Ovary (tissue), 9 donors: Measurements from ENCODE around the gene POLR2J. TPM values are rescaled to one million over a fixed set of nuclear protein-coding genes. Genes with fewer than 3 reads are reported as not detected.
A peak's percentile ranks its signal among the peaks of the same experiment; 100 is the strongest.
"Not testable (repeated sequence)": the region's sequence is repeated elsewhere in the genome, so short reads cannot be mapped to it uniquely, and the experiment has no call there.

ENCODE experiments used
- DNase-seq, 5 donors: peaks; one replicate each; pipeline ENCODE4 v3.0.0-alpha.2; 2019 to 2020
- H3K27ac ChIP-seq, 2 donors: fragments of 200-600 bp; one replicate each; pipeline versions ENCODE4 v1.5.1 to v1.8.0; 2019 to 2022
- H3K27me3 ChIP-seq: fragments of 200-600 bp; one replicate; pipeline ENCODE4 v1.8.0; 2022
- H3K36me3 ChIP-seq: fragments of 200-600 bp; sonication (generic); one replicate; pipeline ENCODE4 v1.5.1; 2019
- H3K4me1 ChIP-seq: one replicate; pipeline ENCODE4 v1.8.1; 2013; ENCODE audit warnings: mild to moderate bottlenecking, moderate library complexity; ENCODE audit not compliant: insufficient read depth
- H3K4me3 ChIP-seq: fragments of 200-600 bp; sonication (generic); one replicate; pipeline ENCODE4 v1.5.1; 2017
- H3K9me3 ChIP-seq, 2 donors: fragments of 200-600 bp in 1 of 2; sonication (generic) in 1 of 2; one replicate each; pipeline versions ENCODE4 v1.5.1 to v1.8.1; 2013 to 2019; ENCODE audit warnings: mild to moderate bottlenecking in 1 of 2, moderate library complexity in 1 of 2
- WGBS, 3 donors: extraction: QIAGEN DNeasy Blood & Tissue Kit in 1 of 3; methylation state at CpG; one replicate each; pipeline versions ENCODE4 v1.1.5 to v1.1.7; 2013 to 2017; 5-methylcytosine and 5-hydroxymethylcytosine counted together
- intact Hi-C, 4 donors: fragments of 100-400 bp; cut with DNase I; formaldehyde crosslinking; loops; one replicate each; pipeline versions ENCODE4 v1.11.0 to v1.15.1; 2022 to 2023
- polyA plus RNA-seq, 2 donors: library from polyadenylated mRNA; stranded (reverse); fragments of 200-250 nt in 1 of 2; fragments of 350-450 nt in 1 of 2; fragmentation: Illumina TruSeq in 1 of 2; extraction: RNeasy Lipid Tissue Mini Kit (QIAGEN cat#74804) in 1 of 2; gene quantifications; one replicate each; pipeline ENCODE4 v1.2.3, GENCODE V29; 2013 to 2014
- total RNA-seq, 7 donors: library from RNA; depleted of rRNA in 2 of 7; stranded (reverse); fragments of >200 nt in 2 of 7; fragmentation: NEBNext Ultra II Directional in 3 of 7; extraction: Animal tissue kit (Norgen Biotek cat#: 25700) in 3 of 7; gene quantifications; one replicate each; pipeline versions ENCODE4 v1.1.0 to v1.2.4, GENCODE V29; 2016 to 2023
- TF ChIP-seq, protein P1 (sequence below), 3 donors: fragments of 450-650 bp in 2 of 3; fragments of 200-600 bp in 1 of 3; IDR thresholded peaks; one replicate each; pipeline versions ENCODE4 v1.5.1 to v1.8.0; 2016 to 2022; ENCODE audit warnings: antibody characterized with exemption in 3 of 3, mild to moderate bottlenecking in 1 of 3
- donor health status: DM: no; HTN: no; CAD: no; lungs with moderate emphysema.
- donor health status: DM: no; HTN: no; CAD: no.
- donor health status: Bipolar disorder and iron deficiency.
- donor health status: DM: yes; HTN: yes; CAD: no.
- donor health status: DM: no; HTN: no; CAD: no.
- donor health status: DM: yes; HTN: yes; CAD: no.

Gene POLR2J
- total and polyA plus RNA-seq, 9 donors: 17.7 to 77.1 (median 41.9) TPM

DNA sequence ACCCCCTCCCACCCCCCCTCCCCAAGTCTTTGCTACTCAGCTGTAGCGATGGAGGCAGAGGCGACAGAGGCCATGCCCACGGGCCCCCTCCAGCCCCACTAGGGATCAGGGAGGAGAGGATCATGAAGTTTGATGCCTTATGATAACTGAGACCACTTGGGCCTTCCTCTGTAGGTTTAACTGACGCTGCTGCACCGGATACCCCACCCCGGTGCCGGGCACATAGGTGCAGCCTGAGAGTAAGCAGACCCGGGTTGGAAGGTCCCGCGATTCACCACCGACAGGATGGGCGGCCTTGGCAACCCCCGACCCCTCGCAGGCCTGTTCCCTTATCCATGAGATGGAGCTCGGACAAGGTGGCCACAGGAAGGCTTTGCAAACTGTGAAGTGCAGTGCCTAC lies 15.3 kb upstream of the POLR2J start:
- DNase-seq: peak in 2 of 5 donors; percentile 9 to 19
- 84 to 100% methylated on average over 2 to 8 of the region's 15 CpGs; no CpG with 5 or more reads in 1 of the 3 donors for WGBS, 3 donors
- not testable (repeated sequence) for H3K4me3 ChIP-seq

DNA sequence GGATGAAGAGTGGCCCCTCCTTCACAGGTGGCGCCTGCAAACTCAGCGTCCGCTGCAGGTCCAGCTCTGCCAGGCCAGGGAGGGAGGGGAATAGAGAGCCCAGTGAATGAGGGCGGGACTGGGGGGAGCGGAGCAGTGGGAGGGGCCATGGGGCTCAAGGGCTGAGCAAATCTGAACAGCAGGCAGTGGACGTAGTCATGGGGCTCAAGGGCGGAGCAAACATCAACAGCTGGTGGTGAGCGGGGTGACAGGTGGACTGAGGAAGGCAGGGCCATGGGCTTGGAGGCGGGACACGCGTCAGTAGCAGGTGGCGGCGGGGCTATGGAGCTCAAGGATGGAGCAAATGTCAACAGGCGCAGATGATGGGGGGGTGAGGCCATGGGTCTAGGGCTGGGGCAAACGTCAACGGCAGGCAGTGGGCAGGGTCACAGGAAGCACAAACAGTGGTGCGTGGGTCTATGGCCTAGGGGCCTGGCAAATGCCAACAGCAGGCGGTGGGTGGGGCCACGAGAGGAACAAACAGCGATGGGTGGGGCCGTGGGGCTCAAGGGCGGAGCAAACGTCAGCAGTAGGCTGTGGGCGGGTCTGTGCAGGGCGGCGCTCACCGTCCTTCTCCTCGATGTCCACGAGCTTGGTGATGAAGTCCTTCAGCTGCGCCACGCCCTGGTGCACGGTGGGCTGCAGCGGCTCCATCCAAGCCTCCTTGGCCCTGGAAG lies 14.7 kb upstream of the POLR2J start:
- not testable (repeated sequence) for DNase-seq

More for the DNA sequence above, 15.3 kb upstream of the POLR2J start:
- H3K36me3 ChIP-seq, H3K9me3 ChIP-seq, H3K27ac ChIP-seq, H3K4me1 ChIP-seq, intact Hi-C loops, H3K27me3 ChIP-seq: not testable (repeated sequence)

GRCh38 chr7:102490529-102491075 lies 11.9 kb upstream of the POLR2J start:
- H3K4me1 ChIP-seq, H3K9me3 ChIP-seq, H3K36me3 ChIP-seq, H3K27ac ChIP-seq, H3K27me3 ChIP-seq, intact Hi-C loops, H3K4me3 ChIP-seq: not testable (repeated sequence)
- 88 to 100% (median 94%) methylated on average over 3 of the region's 12 CpGs for WGBS, 3 donors
- DNase-seq: peak; percentile 13 to 54 (median 35)

More for the DNA sequence above, 14.7 kb upstream of the POLR2J start:
- H3K36me3 ChIP-seq, intact Hi-C loops, H3K9me3 ChIP-seq, H3K27me3 ChIP-seq, H3K4me1 ChIP-seq, H3K27ac ChIP-seq, H3K4me3 ChIP-seq: not testable (repeated sequence)
- 80% methylated on average over 4 of the region's 33 CpGs; no CpG with 5 or more reads in 2 of the 3 donors for WGBS, 3 donors

DNA sequence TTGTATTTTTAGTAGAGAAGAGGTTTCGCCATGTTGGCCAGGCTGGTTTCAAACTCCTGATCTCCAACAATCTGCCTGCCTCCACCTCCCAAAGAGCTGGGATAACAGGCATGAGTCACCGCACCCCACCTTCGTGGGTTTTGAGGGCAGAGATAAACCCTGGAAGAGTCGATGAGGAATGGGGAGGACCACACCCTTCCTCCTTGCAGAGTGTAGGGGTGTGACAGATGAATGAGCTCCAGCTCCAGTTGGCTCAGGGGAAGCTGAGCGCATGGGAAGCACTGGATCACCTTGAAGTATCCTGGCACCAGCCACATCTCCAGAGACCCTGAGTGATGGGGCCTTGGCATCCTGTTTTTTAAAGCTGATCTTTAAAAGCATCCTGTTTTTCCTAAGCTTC lies 5.6 kb upstream of the POLR2J start:
- H3K4me3 ChIP-seq, H3K27me3 ChIP-seq, DNase-seq, H3K4me1 ChIP-seq, H3K27ac ChIP-seq, intact Hi-C loops, H3K9me3 ChIP-seq, H3K36me3 ChIP-seq: not testable (repeated sequence)
- WGBS, 3 donors: no CpG with 5 or more reads among the region's 5 CpGs

DNA sequence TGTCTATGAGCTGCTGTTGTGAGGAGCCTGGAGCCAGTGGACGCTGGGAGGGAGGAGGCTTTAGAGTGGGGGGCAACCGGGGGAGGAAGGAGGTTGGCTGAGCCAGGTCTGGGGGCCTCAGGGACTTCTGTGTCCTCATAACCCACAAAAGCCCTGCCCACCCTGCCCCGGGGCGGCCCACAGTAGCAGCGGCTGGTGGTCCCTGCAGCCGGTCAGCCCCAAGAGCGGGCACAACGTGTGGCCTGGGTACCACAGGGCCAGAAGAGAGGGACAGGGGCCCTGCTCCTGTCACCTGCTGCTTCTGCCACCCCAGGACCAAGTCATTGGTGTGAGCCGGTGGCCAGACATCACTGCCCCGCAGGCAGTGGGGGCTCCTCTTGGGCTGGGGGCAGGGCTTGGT lies 3.2 kb upstream of the POLR2J start:
- H3K9me3 ChIP-seq, H3K4me3 ChIP-seq, H3K27me3 ChIP-seq, H3K27ac ChIP-seq, H3K36me3 ChIP-seq, intact Hi-C loops, H3K4me1 ChIP-seq: not testable (repeated sequence)
- WGBS, 3 donors: no CpG with 5 or more reads among the region's 10 CpGs
- peak in 1 of 5 donors; percentile 21 for DNase-seq

GRCh38 chr7:102479982-102480637 lies 1.4 kb upstream of the POLR2J start:
- DNase-seq: peak; percentile 21 to 69 (median 50)
- WGBS, 3 donors: 2 to 6% (median 6%) methylated on average over 6 to 8 of the region's 11 CpGs
- H3K4me3 ChIP-seq, H3K27ac ChIP-seq, H3K36me3 ChIP-seq, H3K4me1 ChIP-seq, H3K27me3 ChIP-seq, intact Hi-C loops, H3K9me3 ChIP-seq: not testable (repeated sequence)
- TF ChIP-seq, protein P1, sequence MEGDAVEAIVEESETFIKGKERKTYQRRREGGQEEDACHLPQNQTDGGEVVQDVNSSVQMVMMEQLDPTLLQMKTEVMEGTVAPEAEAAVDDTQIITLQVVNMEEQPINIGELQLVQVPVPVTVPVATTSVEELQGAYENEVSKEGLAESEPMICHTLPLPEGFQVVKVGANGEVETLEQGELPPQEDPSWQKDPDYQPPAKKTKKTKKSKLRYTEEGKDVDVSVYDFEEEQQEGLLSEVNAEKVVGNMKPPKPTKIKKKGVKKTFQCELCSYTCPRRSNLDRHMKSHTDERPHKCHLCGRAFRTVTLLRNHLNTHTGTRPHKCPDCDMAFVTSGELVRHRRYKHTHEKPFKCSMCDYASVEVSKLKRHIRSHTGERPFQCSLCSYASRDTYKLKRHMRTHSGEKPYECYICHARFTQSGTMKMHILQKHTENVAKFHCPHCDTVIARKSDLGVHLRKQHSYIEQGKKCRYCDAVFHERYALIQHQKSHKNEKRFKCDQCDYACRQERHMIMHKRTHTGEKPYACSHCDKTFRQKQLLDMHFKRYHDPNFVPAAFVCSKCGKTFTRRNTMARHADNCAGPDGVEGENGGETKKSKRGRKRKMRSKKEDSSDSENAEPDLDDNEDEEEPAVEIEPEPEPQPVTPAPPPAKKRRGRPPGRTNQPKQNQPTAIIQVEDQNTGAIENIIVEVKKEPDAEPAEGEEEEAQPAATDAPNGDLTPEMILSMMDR (IDR thresholded peaks at IDR 0.05): peak in 2 of 3 donors; percentile 37 to 45

DNA sequence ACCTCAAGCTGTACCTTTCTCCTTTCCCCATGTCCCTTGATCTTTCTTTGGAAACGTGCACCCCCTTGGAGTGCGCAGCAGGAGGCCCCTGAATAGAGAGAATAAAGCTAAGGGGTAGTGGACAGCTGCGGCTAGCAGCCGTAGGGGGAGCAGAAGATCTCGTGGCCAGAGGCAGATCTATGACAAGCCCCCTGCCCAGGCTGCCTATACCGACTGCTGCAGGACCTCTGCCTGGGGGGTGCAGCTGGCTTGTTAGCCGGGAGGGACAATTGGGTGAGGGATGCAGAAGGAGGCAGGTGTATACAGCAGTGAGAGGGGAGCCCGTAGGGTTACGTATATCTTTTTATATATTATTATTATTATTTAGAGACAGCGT lies 475 bp upstream of the POLR2J start:
- H3K36me3 ChIP-seq, H3K4me1 ChIP-seq, H3K27ac ChIP-seq, H3K9me3 ChIP-seq, H3K4me3 ChIP-seq, DNase-seq, intact Hi-C loops, H3K27me3 ChIP-seq: not testable (repeated sequence)
- WGBS, 3 donors: 0% methylated on average over 2 of the region's 10 CpGs; no CpG with 5 or more reads in 2 of the 3 donors

- H3K36me3 ChIP-seq, H3K4me1 ChIP-seq, H3K27me3 ChIP-seq, H3K27ac ChIP-seq, H3K4me3 ChIP-seq, intact Hi-C loops, H3K9me3 ChIP-seq: not testable (repeated sequence)
- peak in 4 of 5 donors; percentile 3 to 23 (median 8) for DNase-seq
- WGBS, 3 donors: 49 to 59% (median 54%) methylated on average over 5 to 11 of the region's 19 CpGs
Observed at GRCh38 chr7:102474736-102475435, 3.8 kb downstream of the POLR2J start.

- DNase-seq: peak in 4 of 5 donors; percentile 6 to 28 (median 11)
- H3K27ac ChIP-seq, intact Hi-C loops, H3K9me3 ChIP-seq, H3K4me3 ChIP-seq, H3K27me3 ChIP-seq, H3K36me3 ChIP-seq, H3K4me1 ChIP-seq: not testable (repeated sequence)
- 40 to 71% (median 62%) methylated on average over 1 to 10 of the region's 14 CpGs for WGBS, 3 donors
Observed at GRCh38 chr7:102474116-102474515, 4.6 kb downstream of the POLR2J start.
